Measurements from ENCODE around the gene RNF151. TPM values are rescaled to one million over a fixed set of nuclear protein-coding genes. Genes with fewer than 3 reads are reported as not detected.
"Not testable (repeated sequence)": the region's sequence is repeated elsewhere in the genome, so short reads cannot be mapped to it uniquely, and the experiment has no call there.

Gene RNF151
- total and polyA plus RNA-seq, 2 of the 13 experiments (the other 11 are each of a cell fraction or from before 2014, with no cell fraction given): not detected

DNA sequence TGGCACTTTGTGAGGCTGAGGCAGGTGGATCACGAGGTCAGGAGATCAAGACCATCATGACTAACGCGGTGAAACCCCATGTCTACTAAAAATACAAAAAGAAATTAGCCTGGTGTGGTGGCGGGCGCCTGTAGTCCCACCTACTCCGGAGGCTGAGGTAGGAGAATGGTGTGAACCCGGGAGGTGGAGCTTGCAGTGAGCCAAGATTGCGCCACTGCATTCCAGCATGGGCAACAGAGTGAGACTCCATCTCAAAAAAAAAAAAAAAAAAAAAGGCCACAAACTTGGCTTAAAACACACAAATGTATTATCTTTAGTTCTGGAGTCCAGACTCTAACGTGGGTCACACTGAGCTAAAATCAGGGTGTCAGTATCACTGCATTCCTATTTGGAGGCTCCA is 45.1 kb downstream of the RNF151 start:
- in situ Hi-C loops (cut with HindIII; ENCODE audit: extremely low pct_ligation_motif_present, low pct_unique_long_range_greater_than_20kb); FAIRE-seq: not testable (repeated sequence)
- WGBS (ENCODE audit: low lambda C conversion rate): 37% methylated on average over 9 of the region's 9 CpGs

More for the DNA sequence above, 45.1 kb downstream of the RNF151 start:
- H3K4me1 ChIP-seq (ENCODE audit: insufficient read depth, low read length): peaks cover 72% of the 10 kb centered on the region
- peaks cover 13% of the 10 kb centered on the region; the same call in 1 of the 2 replicates for H4K20me1 ChIP-seq (ENCODE audit: insufficient read depth, low read length)
- H3K4me3 ChIP-seq (replicated peaks in 1 of 3; ENCODE audit: insufficient read depth in 1 of 3, low read depth in 2 of 3, low read length in 3 of 3); DNase-seq (ENCODE audit: low spot score); H3K36me3 ChIP-seq (replicated peaks in 1 of 2; ENCODE audit: control insufficient read depth in 1 of 2, insufficient read depth in 2 of 2, low read length in 2 of 2); H3K27me3 ChIP-seq (ENCODE audit: control insufficient read depth in 1 of 2, insufficient read depth in 2 of 2, low read length in 2 of 2); H2AFZ ChIP-seq (ENCODE audit: low read length); ATAC-seq; BruUV-seq (replicated peaks); H3K9me3 ChIP-seq (ENCODE audit: low read length); H3K9ac ChIP-seq (ENCODE audit: insufficient read depth, low read depth, low read length); intact Hi-C loops (cut with micrococcal nuclease; ENCODE audit: unreplicated experiment); CTCF ChIA-PET (ENCODE audit: low intra/inter-chr PET ratio, low total read pairs); TF ChIP-seq CREB1 (IDR thresholded peaks at IDR 0.05): not testable (repeated sequence)
- TF ChIP-seq, protein P1, sequence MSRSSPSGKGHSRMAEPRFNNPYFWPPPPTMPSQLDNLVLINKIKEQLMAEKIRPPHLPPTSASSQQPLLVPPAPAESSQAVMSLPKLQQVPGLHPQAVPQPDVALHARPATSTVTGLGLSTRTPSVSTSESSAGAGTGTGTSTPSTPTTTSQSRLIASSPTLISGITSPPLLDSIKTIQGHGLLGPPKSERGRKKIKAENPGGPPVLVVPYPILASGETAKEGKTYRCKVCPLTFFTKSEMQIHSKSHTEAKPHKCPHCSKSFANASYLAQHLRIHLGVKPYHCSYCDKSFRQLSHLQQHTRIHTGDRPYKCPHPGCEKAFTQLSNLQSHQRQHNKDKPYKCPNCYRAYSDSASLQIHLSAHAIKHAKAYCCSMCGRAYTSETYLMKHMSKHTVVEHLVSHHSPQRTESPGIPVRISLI (CRISPR knock-in tag; IDR thresholded peaks at IDR 0.05; ENCODE audit: borderline replicate concordance): peak; percentile 71; the same call in 1 of the 2 replicates
- peak; percentile 16; the same call in 1 of the 2 replicates for TF ChIP-seq THAP11 (CRISPR knock-in tag; IDR thresholded peaks at IDR 0.05)
- TF ChIP-seq, protein P2, sequence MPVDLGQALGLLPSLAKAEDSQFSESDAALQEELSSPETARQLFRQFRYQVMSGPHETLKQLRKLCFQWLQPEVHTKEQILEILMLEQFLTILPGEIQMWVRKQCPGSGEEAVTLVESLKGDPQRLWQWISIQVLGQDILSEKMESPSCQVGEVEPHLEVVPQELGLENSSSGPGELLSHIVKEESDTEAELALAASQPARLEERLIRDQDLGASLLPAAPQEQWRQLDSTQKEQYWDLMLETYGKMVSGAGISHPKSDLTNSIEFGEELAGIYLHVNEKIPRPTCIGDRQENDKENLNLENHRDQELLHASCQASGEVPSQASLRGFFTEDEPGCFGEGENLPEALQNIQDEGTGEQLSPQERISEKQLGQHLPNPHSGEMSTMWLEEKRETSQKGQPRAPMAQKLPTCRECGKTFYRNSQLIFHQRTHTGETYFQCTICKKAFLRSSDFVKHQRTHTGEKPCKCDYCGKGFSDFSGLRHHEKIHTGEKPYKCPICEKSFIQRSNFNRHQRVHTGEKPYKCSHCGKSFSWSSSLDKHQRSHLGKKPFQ (CRISPR knock-in tag; IDR thresholded peaks at IDR 0.05; ENCODE audit: insufficient replicate concordance): peak; percentile 99
- TF ChIP-seq DMAP1 (CRISPR knock-in tag; IDR thresholded peaks at IDR 0.05): 0 out of 2 replicates have a peak, but pooled peaks have one; percentile 40
- peak; percentile 61; the same call in 1 of the 2 replicates for TF ChIP-seq CEBPB (IDR thresholded peaks at IDR 0.05; ENCODE audit: borderline replicate concordance, low read depth, low read length)
- TF ChIP-seq CEBPG (CRISPR knock-in tag; IDR thresholded peaks at IDR 0.05): peak; percentile 71
- TF ChIP-seq TEAD3 (CRISPR knock-in tag; optimal IDR thresholded peaks at IDR 0.05; ENCODE audit: borderline replicate concordance): peak; percentile 72
- TF ChIP-seq, protein P3, sequence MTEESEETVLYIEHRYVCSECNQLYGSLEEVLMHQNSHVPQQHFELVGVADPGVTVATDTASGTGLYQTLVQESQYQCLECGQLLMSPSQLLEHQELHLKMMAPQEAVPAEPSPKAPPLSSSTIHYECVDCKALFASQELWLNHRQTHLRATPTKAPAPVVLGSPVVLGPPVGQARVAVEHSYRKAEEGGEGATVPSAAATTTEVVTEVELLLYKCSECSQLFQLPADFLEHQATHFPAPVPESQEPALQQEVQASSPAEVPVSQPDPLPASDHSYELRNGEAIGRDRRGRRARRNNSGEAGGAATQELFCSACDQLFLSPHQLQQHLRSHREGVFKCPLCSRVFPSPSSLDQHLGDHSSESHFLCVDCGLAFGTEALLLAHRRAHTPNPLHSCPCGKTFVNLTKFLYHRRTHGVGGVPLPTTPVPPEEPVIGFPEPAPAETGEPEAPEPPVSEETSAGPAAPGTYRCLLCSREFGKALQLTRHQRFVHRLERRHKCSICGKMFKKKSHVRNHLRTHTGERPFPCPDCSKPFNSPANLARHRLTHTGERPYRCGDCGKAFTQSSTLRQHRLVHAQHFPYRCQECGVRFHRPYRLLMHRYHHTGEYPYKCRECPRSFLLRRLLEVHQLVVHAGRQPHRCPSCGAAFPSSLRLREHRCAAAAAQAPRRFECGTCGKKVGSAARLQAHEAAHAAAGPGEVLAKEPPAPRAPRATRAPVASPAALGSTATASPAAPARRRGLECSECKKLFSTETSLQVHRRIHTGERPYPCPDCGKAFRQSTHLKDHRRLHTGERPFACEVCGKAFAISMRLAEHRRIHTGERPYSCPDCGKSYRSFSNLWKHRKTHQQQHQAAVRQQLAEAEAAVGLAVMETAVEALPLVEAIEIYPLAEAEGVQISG (CRISPR knock-in tag; IDR thresholded peaks at IDR 0.05): peak; percentile 44; the same call in 1 of the 2 replicates
- peak; percentile 35; the same call in 1 of the 2 replicates for TF ChIP-seq CREB1 (CRISPR knock-in tag; IDR thresholded peaks at IDR 0.05)
- peak; percentile 69 for TF ChIP-seq ZNF121 (CRISPR knock-in tag; IDR thresholded peaks at IDR 0.05)
- H3K27ac ChIP-seq (ENCODE audit: extremely low read length, insufficient read depth, low read length): peak overlapping the region; percentile 24
- POLR2A ChIA-PET: interaction anchor here (0.6 to 1.8 kb wide), 10 partner anchors 21 to 144 kb away, joined by 3 to 7 read pairs (median 4); partner anchors contain the start of genes NTHL1, RPS2, TRAF7 and TSC2
- peaks cover 34% of the 10 kb centered on the region for H3K79me2 ChIP-seq (ENCODE audit: insufficient read depth, low read length)
- peak overlapping the region; percentile 27; the same call in 1 of the 2 replicates for H3K4me2 ChIP-seq (ENCODE audit: low read depth, low read length)

Data from HepG2 (cell line).